GM21576 (cell line): Measurements from ENCODE around the gene ST8SIA5.

Source experiments
- ATAC-seq: cut with Tn5 transposase; IDR thresholded peaks from one replicate; pipeline ENCODE4 v1.9.1; 2021; ENCODE audit warnings: mild to moderate bottlenecking, moderate library complexity; ENCODE audit not compliant: unreplicated experiment

The ST8SIA5 gene

GRCh38 chr18:46715062-46715461, 41.8 kb downstream of the ST8SIA5 start:
- ATAC-seq, result no peak

GRCh38 chr18:46712406-46712805, 44.4 kb downstream of the ST8SIA5 start:
- ATAC-seq, result no peak

GRCh38 chr18:46711444-46711863, 45.4 kb downstream of the ST8SIA5 start:
- no peak for ATAC-seq

DNA sequence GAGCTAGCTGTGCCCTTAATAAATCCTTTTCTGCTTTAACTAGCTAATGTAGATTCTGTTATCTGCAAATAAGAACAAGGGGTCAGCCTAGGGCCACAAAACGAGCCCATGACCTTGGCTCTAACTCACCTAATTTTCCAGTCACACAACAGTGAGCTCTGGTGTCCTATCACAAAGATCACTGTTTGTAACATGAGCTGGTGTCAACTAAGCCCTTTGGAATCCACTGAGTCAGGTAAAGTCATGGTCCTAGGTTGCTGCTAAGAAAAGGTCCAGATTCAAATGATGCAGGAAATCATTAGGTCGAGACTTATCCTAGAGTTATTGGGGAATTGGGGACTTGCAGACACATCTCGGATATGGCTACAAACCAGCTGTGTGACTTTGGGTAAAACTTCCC, 49.9 kb downstream of the ST8SIA5 start:
- ATAC-seq, result no peak

DNA sequence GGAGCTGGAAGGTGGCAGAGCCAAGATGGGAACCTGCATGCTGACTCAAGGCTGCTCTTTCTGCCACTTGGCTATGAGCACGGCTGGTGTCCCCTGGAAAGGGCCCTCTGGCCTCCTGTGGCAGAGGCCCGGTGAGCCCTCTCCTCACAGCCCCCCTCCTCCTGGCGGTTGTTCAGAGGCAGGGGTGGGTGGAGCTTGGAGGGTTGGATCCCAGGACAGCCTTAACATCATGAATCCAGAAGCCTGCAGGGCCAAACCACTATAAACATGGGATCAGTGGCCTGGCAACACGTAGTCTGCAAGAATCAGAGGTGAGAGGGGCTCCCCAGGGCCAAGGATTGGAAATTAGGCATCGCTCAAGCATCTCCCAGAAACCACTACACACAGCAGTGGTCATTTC, 51.3 kb downstream of the ST8SIA5 start:
- no peak for ATAC-seq

- ATAC-seq, result no peak
Measured at GRCh38 chr18:46704816-46705215, 52.0 kb downstream of the ST8SIA5 start.

DNA sequence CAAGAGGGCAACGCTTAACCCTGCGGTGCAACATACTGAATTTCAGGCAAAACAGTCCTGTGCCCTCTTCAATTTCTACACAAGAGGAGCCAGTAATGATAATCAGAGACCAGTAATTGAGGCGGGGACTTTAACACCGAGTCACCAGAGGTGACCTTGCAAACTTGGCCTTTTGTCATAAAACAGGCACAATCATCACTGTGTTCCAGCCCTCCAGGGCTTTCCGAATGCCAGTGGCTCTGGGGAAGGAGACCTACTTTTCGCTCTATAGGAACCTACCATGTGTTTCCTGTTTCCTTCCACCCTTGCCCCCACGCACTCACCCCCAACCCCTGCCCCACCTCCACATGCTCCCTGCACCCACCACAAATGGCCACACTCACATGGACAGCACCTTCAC, 52.7 kb downstream of the ST8SIA5 start:
- ATAC-seq, result no peak

- no peak for ATAC-seq
Measured at GRCh38 chr18:46702471-46702870, 54.4 kb downstream of the ST8SIA5 start.

GRCh38 chr18:46700066-46700824, 56.6 kb downstream of the ST8SIA5 start:
- no peak for ATAC-seq

DNA sequence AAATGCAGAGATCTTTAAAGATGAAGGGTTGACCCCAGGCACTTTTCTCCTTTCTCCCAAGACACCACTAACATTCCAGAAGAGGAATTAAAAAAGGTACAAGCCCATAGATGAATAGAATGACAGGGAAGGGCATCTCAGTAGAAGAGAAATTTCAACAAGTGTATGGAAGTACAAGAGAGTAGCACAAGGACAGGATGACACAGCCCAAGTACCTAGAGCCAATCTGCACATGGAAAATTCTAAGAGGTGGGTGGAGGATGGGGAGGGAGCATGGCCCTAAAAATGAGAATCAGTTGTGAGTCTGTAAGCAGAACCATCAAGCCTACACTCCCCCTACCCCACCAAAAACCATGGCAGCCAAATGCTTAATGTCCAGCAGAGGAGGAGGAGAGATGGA, 60.2 kb downstream of the ST8SIA5 start:
- ATAC-seq, result no peak

DNA sequence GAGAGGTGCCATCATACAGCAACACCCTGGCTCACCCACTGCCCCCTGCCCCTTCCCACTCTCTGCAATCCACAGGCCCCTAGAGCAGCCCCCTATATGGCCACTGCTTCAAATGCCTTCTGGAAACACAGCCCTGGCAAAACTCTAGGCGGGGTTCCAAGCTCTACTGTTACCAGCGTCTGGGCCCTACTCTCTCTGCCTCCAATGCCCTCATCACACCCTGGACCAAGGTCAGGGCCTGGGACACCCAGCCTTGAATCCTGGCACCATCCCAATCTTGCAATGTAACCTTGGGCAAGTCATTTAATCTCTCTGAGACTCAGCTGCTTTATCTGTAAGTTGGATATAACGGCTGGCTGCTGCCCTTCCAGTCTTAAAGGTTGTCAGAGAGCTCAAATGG, 60.6 kb downstream of the ST8SIA5 start:
- no peak for ATAC-seq

GRCh38 chr18:46693996-46694395, 62.9 kb downstream of the ST8SIA5 start:
- ATAC-seq, result no peak

DNA sequence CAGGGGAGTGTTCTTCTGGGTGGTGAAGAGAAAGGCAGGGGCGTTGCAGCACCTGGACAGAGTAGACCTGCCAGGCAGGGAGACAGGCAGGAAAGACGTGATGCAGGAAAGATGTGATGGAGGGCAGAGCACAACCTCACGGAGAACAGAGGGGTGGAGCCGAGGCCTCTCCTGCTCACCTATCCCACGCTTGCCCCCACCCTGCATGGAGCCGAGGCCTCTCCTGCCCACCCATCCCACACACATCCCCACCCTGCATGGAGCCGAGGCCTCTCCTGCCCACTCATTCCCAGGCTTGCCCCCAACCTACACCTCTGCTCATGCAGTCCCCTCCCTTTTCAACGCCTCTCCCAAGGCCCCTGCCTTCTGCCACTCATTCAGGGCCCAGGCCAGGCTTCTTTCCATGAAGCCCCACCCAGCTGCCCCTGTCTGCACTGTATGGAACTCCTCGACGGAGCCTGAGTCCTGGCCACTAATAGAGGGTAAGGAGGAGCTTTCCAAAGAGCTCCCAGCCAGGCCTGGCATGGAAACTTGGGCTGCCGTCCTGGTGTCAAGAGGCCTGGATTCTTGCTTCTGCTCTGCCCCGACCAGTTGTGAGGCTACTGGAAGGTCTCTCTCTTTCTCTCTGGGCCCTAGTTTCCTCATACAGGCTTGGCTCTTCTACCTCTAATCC, 67.9 kb downstream of the ST8SIA5 start:
- no peak for ATAC-seq

DNA sequence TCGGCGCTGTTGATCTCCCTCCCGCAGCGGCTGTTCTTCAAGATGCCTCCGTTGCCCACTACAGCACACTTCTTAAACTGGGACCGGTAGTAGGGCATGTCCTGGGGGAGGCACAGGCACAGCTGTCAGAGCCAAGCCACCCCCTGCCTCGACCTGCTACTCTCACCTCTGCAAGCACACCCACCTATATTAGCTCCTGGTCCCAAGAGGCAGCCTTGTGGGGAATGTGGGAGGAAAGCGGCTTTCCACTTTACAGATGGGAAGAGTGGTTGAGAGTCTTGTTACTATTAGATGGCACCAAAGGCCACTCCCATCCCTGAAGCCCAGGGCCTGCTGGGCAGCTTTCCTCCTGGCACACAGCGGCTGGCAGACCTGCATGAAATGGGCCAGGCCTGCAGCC, 70.7 kb downstream of the ST8SIA5 start:
- ATAC-seq, result no peak

DNA sequence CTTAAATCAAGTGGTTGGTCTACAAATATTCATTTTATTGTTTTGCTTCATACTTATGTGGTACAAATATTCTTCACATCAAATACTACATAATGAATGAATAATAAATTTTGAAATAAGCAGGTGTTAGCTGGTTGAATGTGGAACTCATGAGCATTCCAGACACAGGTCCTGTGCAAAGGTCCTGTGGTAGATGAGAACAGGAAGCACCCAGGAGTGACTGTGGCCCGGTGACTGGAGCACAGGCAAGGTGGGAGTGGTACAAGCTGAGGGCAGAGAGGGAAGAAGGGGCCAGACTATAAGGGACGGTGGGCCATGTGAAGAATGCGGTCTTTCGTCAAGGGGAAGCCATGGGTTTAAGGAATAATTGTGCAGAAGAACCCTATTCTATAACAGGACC, 73.6 kb downstream of the ST8SIA5 start:
- ATAC-seq, result no peak

DNA sequence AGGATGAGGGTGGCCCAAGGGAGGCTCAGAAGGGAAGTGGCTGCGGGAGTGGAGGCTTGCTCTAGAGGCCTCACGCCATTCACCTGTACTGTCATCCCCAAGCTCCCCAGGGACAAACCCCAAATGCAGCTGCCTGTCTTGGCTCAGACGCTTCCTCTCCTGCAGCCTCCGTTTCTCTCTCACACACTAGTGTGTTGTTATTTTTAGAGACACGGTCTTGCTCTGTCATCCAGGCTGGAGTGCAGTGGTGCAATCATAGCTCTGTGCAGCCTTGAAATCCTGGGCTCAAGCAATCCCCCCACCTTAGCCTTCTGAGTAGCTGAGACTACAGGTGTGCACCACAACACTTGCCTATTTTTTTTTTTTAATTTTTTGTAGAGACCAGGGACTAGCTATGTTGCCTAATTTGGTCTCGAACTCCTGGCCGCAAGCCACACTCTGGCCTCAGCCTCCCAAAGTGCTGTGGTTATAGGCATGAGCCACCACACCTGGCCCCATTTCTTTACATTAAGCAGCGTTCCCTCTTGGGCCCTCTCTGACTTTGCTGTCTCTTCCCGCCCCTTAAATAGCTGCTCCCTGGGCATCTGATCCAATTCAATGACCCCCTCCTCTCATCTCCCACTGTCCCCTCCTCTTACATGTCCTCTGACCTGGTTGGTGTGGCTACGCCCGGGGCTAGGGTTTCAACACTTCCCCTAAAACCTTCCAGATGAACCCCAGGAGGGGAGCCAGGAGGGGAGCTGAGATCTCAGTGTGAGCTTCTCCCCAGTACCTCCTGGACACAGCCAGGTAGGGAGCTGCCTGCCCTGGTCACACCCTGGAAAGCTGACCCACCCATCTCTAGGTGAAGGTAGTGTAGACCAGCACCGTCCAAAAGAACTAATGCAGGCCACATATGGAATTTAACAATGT, 75.8 kb downstream of the ST8SIA5 start:
- no peak for ATAC-seq

GRCh38 chr18:46679846-46680598, 76.8 kb downstream of the ST8SIA5 start:
- no peak for ATAC-seq

GRCh38 chr18:46678785-46679399, 78.0 kb downstream of the ST8SIA5 start:
- no peak for ATAC-seq

- no peak for ATAC-seq
Measured at GRCh38 chr18:46678041-46678440, 78.8 kb downstream of the ST8SIA5 start.

DNA sequence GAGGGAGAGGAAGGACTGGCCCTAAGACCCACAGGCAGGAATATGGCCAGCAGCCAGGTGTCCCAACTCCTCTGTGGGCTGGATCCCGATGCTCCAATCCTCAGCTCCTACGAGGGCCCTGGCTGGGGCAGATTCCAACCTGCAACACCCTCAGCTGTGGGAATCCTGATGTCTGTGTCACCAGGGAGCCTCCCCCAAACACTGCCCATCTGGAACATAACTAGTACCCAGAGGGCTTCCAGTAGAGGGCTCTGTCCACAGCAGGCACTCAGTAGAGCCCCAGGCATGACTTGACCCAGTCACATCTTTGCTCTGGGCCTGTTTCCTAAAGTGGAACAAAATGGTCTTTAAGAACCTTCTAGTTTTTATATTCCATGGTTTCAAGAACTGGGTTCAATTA, 79.2 kb downstream of the ST8SIA5 start:
- ATAC-seq, result no peak
